Measurements from ENCODE around the gene DUOXA2. TPM values are rescaled to one million over a fixed set of nuclear protein-coding genes. Genes with fewer than 3 reads are reported as not detected.

The DUOXA2 gene
- polyA plus RNA-seq, 1 donor (not counting 4 experiments of a cell fraction or from before 2014, with no cell fraction given), result not detected

GRCh38 chr15:45115312-45115820, 1.2 kb downstream of the DUOXA2 start:
- Histone ChIP-seq H3K79me2 (ENCODE audit: control insufficient read depth, insufficient read depth, low read length) (no peaks in the 10 kb centered on the region), H3K9me1 (ENCODE audit: control insufficient read depth, extremely low read depth, insufficient read depth, low read length) (no peaks in the 10 kb centered on the region), H3K27ac (ENCODE audit: control insufficient read depth, insufficient read depth, low read length) (no peak overlapping the region), H3K4me2 (ENCODE audit: control insufficient read depth, extremely low read depth, insufficient read depth, low read depth, low read length) (no peak overlapping the region), H3K4me1 (ENCODE audit: control insufficient read depth, extremely low read depth, insufficient read depth, low read length) (peaks cover 14% of the 10 kb centered on the region), H3K27me3 (ENCODE audit: control insufficient read depth, extremely low read depth, insufficient read depth, low read length) (peaks cover 69% of the 10 kb centered on the region), H3K36me3 (ENCODE audit: control insufficient read depth in 2 of 2, extremely low read depth in 1 of 2, insufficient read depth in 2 of 2, low read length in 2 of 2) (peaks cover 0 to 3% of the 10 kb centered on the region in 2 experiments), H3K9me3 (ENCODE audit: control insufficient read depth, low read depth, low read length) (no peaks in the 10 kb centered on the region), H4K20me1 (ENCODE audit: control insufficient read depth, extremely low read depth, insufficient read depth, low read length) (peaks cover 5% of the 10 kb centered on the region), H3K9ac (ENCODE audit: control insufficient read depth, extremely low read depth, insufficient read depth, low read length) (no peak overlapping the region), H3K4me3 (ENCODE audit: control insufficient read depth in 2 of 3, extremely low read depth in 1 of 3, insufficient read depth in 2 of 3, low read depth in 1 of 3, low read length in 3 of 3) (no peak overlapping the region), H2AFZ (ENCODE audit: control insufficient read depth, low read length) (no peak overlapping the region)
- FAIRE-seq, result no peak
- dilution Hi-C loops (cut with MboI; ENCODE audit: extremely low pct_ligation_motif_present, low sequenced_read_pairs), result no loop called here
- no peak for DNase-seq (ENCODE audit: low read depth, low spot score)
- TF ChIP-seq CTCF (optimal IDR thresholded peaks at IDR 0.05 in 1 of 3, IDR thresholded peaks at IDR 0.05 in 1 of 3, conservative IDR thresholded peaks at IDR 0.05 in 1 of 3; ENCODE audit: extremely low read depth in 1 of 3, insufficient read depth in 2 of 3, low read length in 3 of 3) (no peak), EZH2 (IDR thresholded peaks at IDR 0.05; ENCODE audit: low read length) (no peak)

GRCh38 chr15:45116006-45116481, 1.9 kb downstream of the DUOXA2 start:
- Histone ChIP-seq H3K79me2 (ENCODE audit: control insufficient read depth, insufficient read depth, low read length) (no peaks in the 10 kb centered on the region), H3K4me2 (ENCODE audit: control insufficient read depth, extremely low read depth, insufficient read depth, low read depth, low read length) (no peak overlapping the region), H3K9me1 (ENCODE audit: control insufficient read depth, extremely low read depth, insufficient read depth, low read length) (no peaks in the 10 kb centered on the region), H3K4me3 (ENCODE audit: control insufficient read depth in 2 of 3, extremely low read depth in 1 of 3, insufficient read depth in 2 of 3, low read depth in 1 of 3, low read length in 3 of 3) (no peak overlapping the region), H2AFZ (ENCODE audit: control insufficient read depth, low read length) (no peak overlapping the region), H4K20me1 (ENCODE audit: control insufficient read depth, extremely low read depth, insufficient read depth, low read length) (peaks cover 5% of the 10 kb centered on the region), H3K27me3 (ENCODE audit: control insufficient read depth, extremely low read depth, insufficient read depth, low read length) (peaks cover 65% of the 10 kb centered on the region), H3K4me1 (ENCODE audit: control insufficient read depth, extremely low read depth, insufficient read depth, low read length) (peaks cover 14% of the 10 kb centered on the region), H3K36me3 (ENCODE audit: control insufficient read depth in 2 of 2, extremely low read depth in 1 of 2, insufficient read depth in 2 of 2, low read length in 2 of 2) (peaks cover 0 to 3% of the 10 kb centered on the region in 2 experiments), H3K9me3 (ENCODE audit: control insufficient read depth, low read depth, low read length) (no peaks in the 10 kb centered on the region), H3K27ac (ENCODE audit: control insufficient read depth, insufficient read depth, low read length) (no peak overlapping the region), H3K9ac (ENCODE audit: control insufficient read depth, extremely low read depth, insufficient read depth, low read length) (no peak overlapping the region)
- DNase-seq (ENCODE audit: low read depth, low spot score), result no peak
- no peak for TF ChIP-seq EZH2 (IDR thresholded peaks at IDR 0.05; ENCODE audit: low read length)
- TF ChIP-seq CTCF (optimal IDR thresholded peaks at IDR 0.05 in 1 of 3, IDR thresholded peaks at IDR 0.05 in 1 of 3, conservative IDR thresholded peaks at IDR 0.05 in 1 of 3; ENCODE audit: extremely low read depth in 1 of 3, insufficient read depth in 2 of 3, low read length in 3 of 3), result no peak
- dilution Hi-C loops (cut with MboI; ENCODE audit: extremely low pct_ligation_motif_present, low sequenced_read_pairs), result no loop called here
- FAIRE-seq, result no peak

Data from keratinocyte (primary cell).